ENCODE results near the gene ZCCHC9.
"Not testable (repeated sequence)": the region's sequence is repeated elsewhere in the genome, so short reads cannot be mapped to it uniquely, and the experiment has no call there.

The ZCCHC9 gene

GRCh38 chr5:81270394-81271027 lies 30.9 kb upstream of the ZCCHC9 start:
- peak overlapping the region; percentile 48 for H3K9ac ChIP-seq (ENCODE audit: low read length)
- not testable (repeated sequence) for H3K9me3 ChIP-seq (ENCODE audit: control insufficient read depth, insufficient read depth, low read depth, low read length); H3K27me3 ChIP-seq (ENCODE audit: control insufficient read depth, insufficient read depth, low read length); H3K27ac ChIP-seq (ENCODE audit: low read depth, low read length); H3K36me3 ChIP-seq (ENCODE audit: control insufficient read depth, insufficient read depth, low read length)
- H3K4me1 ChIP-seq (ENCODE audit: control insufficient read depth, insufficient read depth, low read length): peaks cover 25% of the 10 kb centered on the region
- peak overlapping the region; percentile 41; the same call in 1 of the 2 replicates for H3K4me3 ChIP-seq (ENCODE audit: low read depth, low read length)

GRCh38 chr5:81283976-81284375 lies 17.4 kb upstream of the ZCCHC9 start:
- Histone ChIP-seq H3K4me3 (ENCODE audit: low read depth, low read length) (no peak overlapping the region), H3K9me3 (ENCODE audit: control insufficient read depth, insufficient read depth, low read depth, low read length) (no peaks in the 10 kb centered on the region), H3K27me3 (ENCODE audit: control insufficient read depth, insufficient read depth, low read length) (no peaks in the 10 kb centered on the region), H3K27ac (ENCODE audit: low read depth, low read length) (no peak overlapping the region), H3K4me1 (ENCODE audit: control insufficient read depth, insufficient read depth, low read length) (no peaks in the 10 kb centered on the region), H3K9ac (ENCODE audit: low read length) (no peak overlapping the region), H3K36me3 (ENCODE audit: control insufficient read depth, insufficient read depth, low read length) (no peaks in the 10 kb centered on the region)

- H3K9me3 ChIP-seq (ENCODE audit: control insufficient read depth, insufficient read depth, low read depth, low read length): no peaks in the 10 kb centered on the region
- H3K4me1 ChIP-seq (ENCODE audit: control insufficient read depth, insufficient read depth, low read length): no peaks in the 10 kb centered on the region
- H3K36me3 ChIP-seq (ENCODE audit: control insufficient read depth, insufficient read depth, low read length): no peaks in the 10 kb centered on the region
- H3K4me3 ChIP-seq (ENCODE audit: low read depth, low read length): no peak overlapping the region
- H3K27me3 ChIP-seq (ENCODE audit: control insufficient read depth, insufficient read depth, low read length): no peaks in the 10 kb centered on the region
- H3K9ac ChIP-seq (ENCODE audit: low read length): no peak overlapping the region
- no peak overlapping the region for H3K27ac ChIP-seq (ENCODE audit: low read depth, low read length)
These were observed 15.2 kb upstream of the ZCCHC9 start for GRCh38 chr5:81286059-81286617.

- Histone ChIP-seq H3K4me3 (ENCODE audit: low read depth, low read length) (no peak overlapping the region), H3K4me1 (ENCODE audit: control insufficient read depth, insufficient read depth, low read length) (no peaks in the 10 kb centered on the region), H3K9ac (ENCODE audit: low read length) (no peak overlapping the region), H3K27ac (ENCODE audit: low read depth, low read length) (no peak overlapping the region), H3K36me3 (ENCODE audit: control insufficient read depth, insufficient read depth, low read length) (peaks cover 5% of the 10 kb centered on the region; the same call in 1 of the 2 replicates), H3K27me3 (ENCODE audit: control insufficient read depth, insufficient read depth, low read length) (no peaks in the 10 kb centered on the region), H3K9me3 (ENCODE audit: control insufficient read depth, insufficient read depth, low read depth, low read length) (peaks cover 13% of the 10 kb centered on the region)
These were observed 13.4 kb upstream of the ZCCHC9 start for GRCh38 chr5:81288021-81288433.

- Histone ChIP-seq H3K9me3 (ENCODE audit: control insufficient read depth, insufficient read depth, low read depth, low read length) (peaks cover 17% of the 10 kb centered on the region), H3K4me1 (ENCODE audit: control insufficient read depth, insufficient read depth, low read length) (no peaks in the 10 kb centered on the region), H3K27me3 (ENCODE audit: control insufficient read depth, insufficient read depth, low read length) (no peaks in the 10 kb centered on the region), H3K4me3 (ENCODE audit: low read depth, low read length) (no peak overlapping the region), H3K27ac (ENCODE audit: low read depth, low read length) (no peak overlapping the region), H3K9ac (ENCODE audit: low read length) (no peak overlapping the region), H3K36me3 (ENCODE audit: control insufficient read depth, insufficient read depth, low read length) (peaks cover 5% of the 10 kb centered on the region; the same call in 1 of the 2 replicates)
These were observed 11.2 kb upstream of the ZCCHC9 start for GRCh38 chr5:81290146-81290545.

- Histone ChIP-seq H3K4me3 (ENCODE audit: low read depth, low read length) (no peak overlapping the region), H3K9ac (ENCODE audit: low read length) (no peak overlapping the region), H3K27me3 (ENCODE audit: control insufficient read depth, insufficient read depth, low read length) (no peaks in the 10 kb centered on the region), H3K36me3 (ENCODE audit: control insufficient read depth, insufficient read depth, low read length) (peaks cover 5% of the 10 kb centered on the region; the same call in 1 of the 2 replicates), H3K4me1 (ENCODE audit: control insufficient read depth, insufficient read depth, low read length) (no peaks in the 10 kb centered on the region), H3K9me3 (ENCODE audit: control insufficient read depth, insufficient read depth, low read depth, low read length) (peaks cover 17% of the 10 kb centered on the region), H3K27ac (ENCODE audit: low read depth, low read length) (no peak overlapping the region)
These were observed 9.3 kb upstream of the ZCCHC9 start for GRCh38 chr5:81292130-81292529.

- H3K9me3 ChIP-seq (ENCODE audit: control insufficient read depth, insufficient read depth, low read depth, low read length): peaks cover 17% of the 10 kb centered on the region
- not testable (repeated sequence) for H3K4me3 ChIP-seq (ENCODE audit: low read depth, low read length); H3K36me3 ChIP-seq (ENCODE audit: control insufficient read depth, insufficient read depth, low read length); H3K4me1 ChIP-seq (ENCODE audit: control insufficient read depth, insufficient read depth, low read length); H3K27me3 ChIP-seq (ENCODE audit: control insufficient read depth, insufficient read depth, low read length); H3K9ac ChIP-seq (ENCODE audit: low read length); H3K27ac ChIP-seq (ENCODE audit: low read depth, low read length)
These were observed 7.4 kb upstream of the ZCCHC9 start for GRCh38 chr5:81294021-81294420.

GRCh38 chr5:81297531-81297930 lies 3.9 kb upstream of the ZCCHC9 start:
- H3K27ac ChIP-seq (ENCODE audit: low read depth, low read length): no peak overlapping the region
- H3K4me1 ChIP-seq (ENCODE audit: control insufficient read depth, insufficient read depth, low read length): peaks cover 6% of the 10 kb centered on the region; the same call in 1 of the 2 replicates
- no peak overlapping the region for H3K9ac ChIP-seq (ENCODE audit: low read length)
- H3K36me3 ChIP-seq (ENCODE audit: control insufficient read depth, insufficient read depth, low read length): no peaks in the 10 kb centered on the region
- H3K9me3 ChIP-seq (ENCODE audit: control insufficient read depth, insufficient read depth, low read depth, low read length): peaks cover 6% of the 10 kb centered on the region; the same call in 1 of the 2 replicates
- no peak overlapping the region for H3K4me3 ChIP-seq (ENCODE audit: low read depth, low read length)
- H3K27me3 ChIP-seq (ENCODE audit: control insufficient read depth, insufficient read depth, low read length): no peaks in the 10 kb centered on the region

- peak overlapping the region; percentile 83 for H3K9ac ChIP-seq (ENCODE audit: low read length)
- H3K4me3 ChIP-seq (ENCODE audit: low read depth, low read length): peak overlapping the region; percentile 76
- peaks cover 6% of the 10 kb centered on the region; the same call in 1 of the 2 replicates for H3K4me1 ChIP-seq (ENCODE audit: control insufficient read depth, insufficient read depth, low read length)
- H3K9me3 ChIP-seq (ENCODE audit: control insufficient read depth, insufficient read depth, low read depth, low read length): no peaks in the 10 kb centered on the region
- H3K27me3 ChIP-seq (ENCODE audit: control insufficient read depth, insufficient read depth, low read length): no peaks in the 10 kb centered on the region
- peaks cover 5% of the 10 kb centered on the region for H3K36me3 ChIP-seq (ENCODE audit: control insufficient read depth, insufficient read depth, low read length)
- H3K27ac ChIP-seq (ENCODE audit: low read depth, low read length): peak overlapping the region; percentile 23; the same call in 1 of the 2 replicates
These were observed 491 bp upstream of the ZCCHC9 start for GRCh38 chr5:81300921-81301270.

GRCh38 chr5:81302596-81302995 lies 1.2 kb downstream of the ZCCHC9 start:
- Histone ChIP-seq H3K27me3 (ENCODE audit: control insufficient read depth, insufficient read depth, low read length) (no peaks in the 10 kb centered on the region), H3K4me3 (ENCODE audit: low read depth, low read length) (peak overlapping the region; percentile 76), H3K9me3 (ENCODE audit: control insufficient read depth, insufficient read depth, low read depth, low read length) (no peaks in the 10 kb centered on the region), H3K27ac (ENCODE audit: low read depth, low read length) (no peak overlapping the region), H3K36me3 (ENCODE audit: control insufficient read depth, insufficient read depth, low read length) (peaks cover 5% of the 10 kb centered on the region), H3K9ac (ENCODE audit: low read length) (no peak overlapping the region), H3K4me1 (ENCODE audit: control insufficient read depth, insufficient read depth, low read length) (peaks cover 6% of the 10 kb centered on the region; the same call in 1 of the 2 replicates)

- no peaks in the 10 kb centered on the region for H3K27me3 ChIP-seq (ENCODE audit: control insufficient read depth, insufficient read depth, low read length)
- H3K9me3 ChIP-seq (ENCODE audit: control insufficient read depth, insufficient read depth, low read depth, low read length): no peaks in the 10 kb centered on the region
- H3K9ac ChIP-seq (ENCODE audit: low read length): no peak overlapping the region
- H3K36me3 ChIP-seq (ENCODE audit: control insufficient read depth, insufficient read depth, low read length): peaks cover 5% of the 10 kb centered on the region
- H3K4me1 ChIP-seq (ENCODE audit: control insufficient read depth, insufficient read depth, low read length): peaks cover 6% of the 10 kb centered on the region; the same call in 1 of the 2 replicates
- H3K4me3 ChIP-seq (ENCODE audit: low read depth, low read length): no peak overlapping the region
- no peak overlapping the region for H3K27ac ChIP-seq (ENCODE audit: low read depth, low read length)
These were observed 2.2 kb downstream of the ZCCHC9 start for GRCh38 chr5:81303563-81303962.

All from HUES6 (cell line).